Amygdala (tissue), 56 donors: Measurements from ENCODE around the gene UQCRC1.

ENCODE experiments used
- DNase-seq, 56 donors: peaks; one replicate each; lab custom pipeline; 2025; lab: John Stamatoyannopoulos, UW

Gene UQCRC1

GRCh38 chr3:48600711-48601621, 8.5 kb downstream of the UQCRC1 start:
- DNase-seq = no peak

- DNase-seq = no peak
These were observed 9.7 kb downstream of the UQCRC1 start for GRCh38 chr3:48599509-48600285.

- DNase-seq = no peak
These were observed 10.4 kb downstream of the UQCRC1 start for GRCh38 chr3:48599077-48599501.

- no peak for DNase-seq
These were observed 10.9 kb downstream of the UQCRC1 start for GRCh38 chr3:48598323-48599076.

- no peak for DNase-seq
These were observed 12.0 kb downstream of the UQCRC1 start for GRCh38 chr3:48597408-48597800.

- no peak for DNase-seq
These were observed 12.6 kb downstream of the UQCRC1 start for GRCh38 chr3:48596676-48597407.

GRCh38 chr3:48596157-48596556, 13.3 kb downstream of the UQCRC1 start:
- no peak for DNase-seq

GRCh38 chr3:48595526-48596121, 13.8 kb downstream of the UQCRC1 start:
- peak in 3 of 56 donors; percentile 33 to 71 (median 70) for DNase-seq

- DNase-seq = peak in 1 of 56 donors; percentile 70
These were observed 14.3 kb downstream of the UQCRC1 start, which contains the start of gene COL7A1 for GRCh38 chr3:48595075-48595525. Gene COL7A1, minus strand, starts transcription at chr3:48595329. Its CDS starts 170 bp downstream, at chr3:48595159.

- no peak for DNase-seq
These were observed 14.9 kb downstream of the UQCRC1 start for GRCh38 chr3:48594417-48595049.

- DNase-seq = no peak
These were observed 16.1 kb downstream of the UQCRC1 start for GRCh38 chr3:48593337-48593736.

GRCh38 chr3:48592519-48593087, 16.8 kb downstream of the UQCRC1 start:
- no peak for DNase-seq

GRCh38 chr3:48591886-48592518, 17.4 kb downstream of the UQCRC1 start:
- no peak for DNase-seq

GRCh38 chr3:48591436-48591835, 18.0 kb downstream of the UQCRC1 start:
- no peak for DNase-seq

- no peak for DNase-seq
These were observed 21.2 kb downstream of the UQCRC1 start for GRCh38 chr3:48588230-48588629.

GRCh38 chr3:48587686-48588085, 21.8 kb downstream of the UQCRC1 start:
- DNase-seq = no peak

- no peak for DNase-seq
These were observed 24.0 kb downstream of the UQCRC1 start for GRCh38 chr3:48585411-48585810.

GRCh38 chr3:48584836-48585235, 24.6 kb downstream of the UQCRC1 start:
- DNase-seq = no peak
